Activated CD8-positive, alpha-beta memory T cell treated with anti-CD3 and anti-CD28 coated beads, Interleukin-2, amount 10 ng/mL, durations not matched to agents 7 days and 5 days (primary cell): ENCODE measurements around the gene TIMM21. TPM values are rescaled to one million over a fixed set of nuclear protein-coding genes. Genes with fewer than 3 reads are reported as not detected.

Source experiments
- ATAC-seq: fragments of 150-1000 bp; cut with Tn5 transposase; one replicate; pipeline ENCODE4 v1.10.0; 2021; ENCODE audit warnings: moderate library complexity
- CTCF ChIA-PET: fragments of 350-600 bp; sonication (Branson Sonifier 250); formaldehyde crosslinking; loops from one replicate; lab custom pipeline; 2021; ENCODE audit warnings: antibody characterized with exemption; lab: Charles Lee
- DNase-seq: peaks from one replicate; pipeline ENCODE4 v3.0.0-alpha.2; 2020
- H3K27ac Mint-ChIP-seq: one replicate; pipeline ENCODE4 v1.8.0; 2021; ENCODE audit warnings: mild to moderate bottlenecking, mixed read lengths
- H3K27me3 Mint-ChIP-seq: one replicate; pipeline ENCODE4 v1.8.0; 2021; ENCODE audit warnings: mixed read lengths
- H3K36me3 Mint-ChIP-seq: one replicate; pipeline ENCODE4 v1.8.0; 2021; ENCODE audit warnings: mild to moderate bottlenecking, mixed read lengths
- H3K4me1 Mint-ChIP-seq: one replicate; pipeline ENCODE4 v1.8.0; 2021; ENCODE audit warnings: mixed read lengths
- H3K4me3 Mint-ChIP-seq: one replicate; pipeline ENCODE4 v1.8.0; 2021; ENCODE audit warnings: mild to moderate bottlenecking, moderate library complexity, mixed read lengths
- H3K9me3 Mint-ChIP-seq: one replicate; pipeline ENCODE4 v1.8.0; 2022; ENCODE audit warnings: low read depth, mixed read lengths
- total RNA-seq, 2 experiments: library from RNA; stranded (reverse); gene quantifications; one replicate each; pipeline ENCODE4 v1.2.3, GENCODE V29; 2021

The TIMM21 gene
- total RNA-seq, 2 experiments from 2014 or later, result 30.4 to 37.4 TPM

- ATAC-seq (no peak), DNase-seq (no peak)
- CTCF ChIA-PET, result interaction anchor here (0.9 kb wide), 1 partner anchor 12 kb away, joined by 3 read pairs; no protein-coding TSS in a partner anchor
- no peak overlapping the region for H3K4me3 Mint-ChIP-seq
- H3K27me3 Mint-ChIP-seq, result peaks cover 22% of the 10 kb centered on the region
- no peaks in the 10 kb centered on the region for H3K36me3 Mint-ChIP-seq
- H3K27ac Mint-ChIP-seq, result no peak overlapping the region
- no peaks in the 10 kb centered on the region for H3K4me1 Mint-ChIP-seq
- H3K9me3 Mint-ChIP-seq, result no peaks in the 10 kb centered on the region
Observed at GRCh38 chr18:74183130-74183529, 34.8 kb downstream of the TIMM21 start.

GRCh38 chr18:74184875-74185274 is 36.6 kb downstream of the TIMM21 start:
- H3K27me3 Mint-ChIP-seq, result peaks cover 32% of the 10 kb centered on the region
- H3K27ac Mint-ChIP-seq, result no peak overlapping the region

GRCh38 chr18:74185860-74186259 is 37.5 kb downstream of the TIMM21 start:
- H3K27ac Mint-ChIP-seq, result no peak overlapping the region
- no peaks in the 10 kb centered on the region for H3K36me3 Mint-ChIP-seq
- H3K9me3 Mint-ChIP-seq, result no peaks in the 10 kb centered on the region
- no peaks in the 10 kb centered on the region for H3K4me1 Mint-ChIP-seq
- peaks cover 39% of the 10 kb centered on the region for H3K27me3 Mint-ChIP-seq
- CTCF ChIA-PET, result no interaction called here
- no peak overlapping the region for H3K4me3 Mint-ChIP-seq
- ATAC-seq, result no peak
- DNase-seq, result no peak

More at GRCh38 chr18:74184875-74185274, 36.6 kb downstream of the TIMM21 start:
- no peaks in the 10 kb centered on the region for H3K36me3 Mint-ChIP-seq
- no peak for ATAC-seq
- H3K4me1 Mint-ChIP-seq, result no peaks in the 10 kb centered on the region
- H3K9me3 Mint-ChIP-seq, result no peaks in the 10 kb centered on the region
- no peak overlapping the region for H3K4me3 Mint-ChIP-seq
- CTCF ChIA-PET, result no interaction called here
- DNase-seq, result no peak

GRCh38 chr18:74186661-74187060 is 38.3 kb downstream of the TIMM21 start:
- no peaks in the 10 kb centered on the region for H3K9me3 Mint-ChIP-seq

GRCh38 chr18:74190086-74190485 is 41.8 kb downstream of the TIMM21 start:
- CTCF ChIA-PET, result interaction anchor here (1.2 to 1.6 kb wide), 3 partner anchors 18 to 152 kb away, joined by 3 to 5 read pairs (median 3); no protein-coding TSS in a partner anchor
- peaks cover 32% of the 10 kb centered on the region for H3K27me3 Mint-ChIP-seq

More at GRCh38 chr18:74186661-74187060, 38.3 kb downstream of the TIMM21 start:
- no peaks in the 10 kb centered on the region for H3K36me3 Mint-ChIP-seq
- no peak overlapping the region for H3K4me3 Mint-ChIP-seq
- H3K27ac Mint-ChIP-seq, result no peak overlapping the region
- CTCF ChIA-PET, result no interaction called here
- H3K27me3 Mint-ChIP-seq, result peaks cover 41% of the 10 kb centered on the region
- H3K4me1 Mint-ChIP-seq, result no peaks in the 10 kb centered on the region
- ATAC-seq (no peak), DNase-seq (no peak)

GRCh38 chr18:74191577-74191976 is 43.3 kb downstream of the TIMM21 start:
- no peak for DNase-seq
- H3K9me3 Mint-ChIP-seq, result no peaks in the 10 kb centered on the region
- peaks cover 30% of the 10 kb centered on the region for H3K27me3 Mint-ChIP-seq
- H3K4me1 Mint-ChIP-seq, result peaks cover 6% of the 10 kb centered on the region
- CTCF ChIA-PET, result interaction anchor here (1.0 to 1.2 kb wide), 2 partner anchors 19 to 21 kb away, joined by 3 to 5 read pairs; no protein-coding TSS in a partner anchor
- H3K4me3 Mint-ChIP-seq, result no peak overlapping the region
- no peaks in the 10 kb centered on the region for H3K36me3 Mint-ChIP-seq
- ATAC-seq, result no peak
- no peak overlapping the region for H3K27ac Mint-ChIP-seq

More at GRCh38 chr18:74190086-74190485, 41.8 kb downstream of the TIMM21 start:
- Mint-ChIP-seq H3K36me3 (no peaks in the 10 kb centered on the region), H3K4me1 (no peaks in the 10 kb centered on the region), H3K27ac (no peak overlapping the region), H3K4me3 (no peak overlapping the region), H3K9me3 (no peaks in the 10 kb centered on the region)
- no peak for DNase-seq
- no peak for ATAC-seq

- ATAC-seq (no peak), DNase-seq (no peak)
- no peak overlapping the region for H3K27ac Mint-ChIP-seq
- H3K4me3 Mint-ChIP-seq, result no peak overlapping the region
- no peaks in the 10 kb centered on the region for H3K9me3 Mint-ChIP-seq
- CTCF ChIA-PET, result interaction anchor here (0.7 to 1.5 kb wide), 3 partner anchors 19 to 357 kb away, joined by 3 to 9 read pairs (median 4); no protein-coding TSS in a partner anchor
- peaks cover 6% of the 10 kb centered on the region for H3K4me1 Mint-ChIP-seq
- peaks cover 18% of the 10 kb centered on the region for H3K27me3 Mint-ChIP-seq
- H3K36me3 Mint-ChIP-seq, result no peaks in the 10 kb centered on the region
Observed at GRCh38 chr18:74194691-74195090, 46.4 kb downstream of the TIMM21 start.

- Mint-ChIP-seq H3K27ac (peak overlapping the region; percentile 28), H3K4me3 (peak overlapping the region; percentile 52), H3K4me1 (peaks cover 6% of the 10 kb centered on the region), H3K27me3 (peaks cover 9% of the 10 kb centered on the region), H3K36me3 (no peaks in the 10 kb centered on the region), H3K9me3 (no peaks in the 10 kb centered on the region)
- peak; percentile 60 for DNase-seq
- ATAC-seq, result peak; percentile 87
- CTCF ChIA-PET, result interaction anchor here (0.7 to 2.2 kb wide), 7 partner anchors 10 to 355 kb away, joined by 3 to 18 read pairs (median 3); no protein-coding TSS in a partner anchor
Observed at GRCh38 chr18:74196220-74197119, 48.1 kb downstream of the TIMM21 start.

- Mint-ChIP-seq H3K4me1 (peaks cover 6% of the 10 kb centered on the region), H3K9me3 (no peaks in the 10 kb centered on the region), H3K36me3 (no peaks in the 10 kb centered on the region), H3K27ac (no peak overlapping the region), H3K4me3 (no peak overlapping the region), H3K27me3 (peaks cover 8% of the 10 kb centered on the region)
- CTCF ChIA-PET, result interaction anchor here (0.9 to 2.2 kb wide), 8 partner anchors 10 to 354 kb away, joined by 3 to 18 read pairs (median 3); no protein-coding TSS in a partner anchor
- ATAC-seq (no peak), DNase-seq (no peak)
Observed at GRCh38 chr18:74197705-74198341, 49.5 kb downstream of the TIMM21 start.

GRCh38 chr18:74198453-74198852 is 50.1 kb downstream of the TIMM21 start:
- CTCF ChIA-PET, result interaction anchor here (1.1 to 2.2 kb wide), 4 partner anchors 144 to 353 kb away, joined by 3 to 18 read pairs (median 12); no protein-coding TSS in a partner anchor
- Mint-ChIP-seq H3K4me1 (peaks cover 6% of the 10 kb centered on the region), H3K9me3 (no peaks in the 10 kb centered on the region), H3K4me3 (no peak overlapping the region), H3K36me3 (no peaks in the 10 kb centered on the region), H3K27me3 (peaks cover 8% of the 10 kb centered on the region), H3K27ac (no peak overlapping the region)
- DNase-seq (no peak), ATAC-seq (no peak)

- Mint-ChIP-seq H3K27me3 (peaks cover 2% of the 10 kb centered on the region), H3K27ac (no peak overlapping the region), H3K9me3 (no peaks in the 10 kb centered on the region), H3K4me3 (no peak overlapping the region), H3K36me3 (no peaks in the 10 kb centered on the region), H3K4me1 (peaks cover 5% of the 10 kb centered on the region)
- CTCF ChIA-PET, result interaction anchor here (2.2 kb wide), 1 partner anchor 351 kb away, joined by 7 read pairs; no protein-coding TSS in a partner anchor
- no peak for ATAC-seq
- DNase-seq, result no peak
Observed at GRCh38 chr18:74200780-74201179, 52.5 kb downstream of the TIMM21 start.

- H3K9me3 Mint-ChIP-seq, result no peaks in the 10 kb centered on the region
- H3K27ac Mint-ChIP-seq, result no peak overlapping the region
- no peaks in the 10 kb centered on the region for H3K4me1 Mint-ChIP-seq
- no peak overlapping the region for H3K4me3 Mint-ChIP-seq
- DNase-seq (no peak), ATAC-seq (no peak)
- CTCF ChIA-PET, result interaction anchor here (0.7 kb wide), 1 partner anchor 120 kb away, joined by 3 read pairs; no protein-coding TSS in a partner anchor
- H3K27me3 Mint-ChIP-seq, result peaks cover 2% of the 10 kb centered on the region
- no peaks in the 10 kb centered on the region for H3K36me3 Mint-ChIP-seq
Observed at GRCh38 chr18:74203811-74204210, 55.5 kb downstream of the TIMM21 start.
